ENCODE measurements around the gene TNNI2.
A peak's percentile ranks its signal among the peaks of the same experiment; 100 is the strongest.

TNNI2 gene

GRCh38 chr11:1834779-1835670, 3.8 kb upstream of the TNNI2 start, which contains the start of gene SYT8:
TSS of gene SYT8 (plus strand) at chr11:1834990. CDS start at chr11:1835106, 116 bp downstream.
- DNase-seq = no peak

GRCh38 chr11:1835671-1836010, 3.1 kb upstream of the TNNI2 start:
- DNase-seq = no peak

DNA sequence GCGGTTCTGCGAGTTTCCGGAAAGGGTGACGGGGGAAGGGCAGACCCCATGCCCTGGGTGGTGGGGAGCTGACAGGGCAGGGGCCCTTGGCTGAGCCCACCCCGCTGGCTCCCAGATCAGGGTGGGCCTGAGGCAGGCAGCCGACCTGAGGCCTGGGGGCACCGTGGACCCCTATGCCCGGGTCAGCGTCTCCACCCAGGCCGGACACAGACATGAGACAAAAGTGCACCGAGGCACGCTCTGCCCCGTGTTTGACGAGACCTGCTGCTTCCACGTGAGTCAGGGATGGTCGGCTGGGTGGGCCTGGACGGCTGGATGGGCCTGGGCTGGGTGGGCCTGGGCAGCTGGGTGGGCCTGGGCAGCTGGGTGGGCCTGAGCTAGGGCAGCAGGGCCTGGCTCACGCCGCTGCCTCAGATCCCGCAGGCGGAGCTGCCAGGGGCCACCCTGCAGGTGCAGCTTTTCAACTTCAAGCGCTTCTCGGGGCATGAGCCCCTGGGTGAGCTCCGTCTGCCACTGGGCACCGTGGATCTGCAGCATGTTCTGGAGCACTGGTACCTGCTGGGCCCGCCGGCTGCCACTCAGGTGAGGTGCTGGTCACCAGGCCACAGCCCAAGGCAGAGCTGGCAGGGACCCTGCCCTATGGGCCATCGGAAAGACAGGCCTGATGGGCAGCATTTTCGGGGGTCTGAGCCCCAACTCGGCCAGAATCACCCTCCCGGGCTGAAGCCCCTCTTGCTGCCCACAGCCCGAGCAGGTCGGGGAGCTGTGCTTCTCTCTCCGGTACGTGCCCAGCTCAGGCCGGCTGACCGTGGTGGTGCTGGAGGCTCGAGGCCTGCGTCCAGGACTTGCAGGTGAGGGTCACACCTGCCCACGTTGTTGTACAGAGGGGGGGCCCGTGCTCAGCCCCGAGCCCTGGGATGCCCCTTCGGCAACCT, 2.5 kb upstream of the TNNI2 start:
- no peak for DNase-seq

GRCh38 chr11:1837171-1838076, 1.4 kb upstream of the TNNI2 start:
- peak; percentile 55 for DNase-seq

- DNase-seq = no peak
Measured at GRCh38 chr11:1838077-1838425, 730 bp upstream of the TNNI2 start.

GRCh38 chr11:1839204-1839923, 583 bp downstream of the TNNI2 start:
- DNase-seq = no peak

- DNase-seq = peak; percentile 27
Measured at GRCh38 chr11:1839924-1840779, 1.4 kb downstream of the TNNI2 start.

- no peak for DNase-seq
Measured at GRCh38 chr11:1840780-1841480, 2.1 kb downstream of the TNNI2 start.

DNA sequence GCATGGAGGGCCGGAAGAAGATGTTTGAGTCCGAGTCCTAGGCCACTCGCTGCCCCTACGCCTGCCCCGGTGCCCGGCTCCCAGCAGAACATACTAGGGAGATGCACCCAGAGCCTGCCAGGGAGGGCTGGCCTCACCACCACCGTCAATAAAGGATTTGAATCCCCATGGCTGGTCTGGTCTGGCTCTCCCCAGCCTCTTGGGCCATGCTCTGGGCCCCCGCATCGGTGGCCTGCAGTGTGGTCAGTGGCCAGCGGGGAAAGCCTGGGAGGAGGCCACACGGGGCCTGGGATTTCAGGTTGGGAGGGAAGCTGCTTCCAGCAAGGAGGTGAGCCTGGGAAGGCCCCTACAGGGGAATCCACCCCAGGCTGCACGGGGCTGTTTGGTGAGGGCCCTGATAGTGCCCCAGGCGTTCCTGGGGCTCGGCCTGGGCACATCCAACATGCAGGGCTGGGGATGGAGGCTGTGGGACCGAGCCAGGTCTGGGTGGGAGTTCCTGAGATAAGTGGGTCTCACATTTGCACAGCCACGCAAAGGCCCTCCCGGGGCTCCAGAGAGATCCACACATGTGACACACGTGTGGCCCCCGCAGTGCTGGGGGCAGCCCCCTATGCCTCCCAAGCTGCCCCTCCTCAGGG, 2.8 kb downstream of the TNNI2 start:
- DNase-seq = no peak

GRCh38 chr11:1842149-1843097, 3.6 kb downstream of the TNNI2 start:
- no peak for DNase-seq

DNA sequence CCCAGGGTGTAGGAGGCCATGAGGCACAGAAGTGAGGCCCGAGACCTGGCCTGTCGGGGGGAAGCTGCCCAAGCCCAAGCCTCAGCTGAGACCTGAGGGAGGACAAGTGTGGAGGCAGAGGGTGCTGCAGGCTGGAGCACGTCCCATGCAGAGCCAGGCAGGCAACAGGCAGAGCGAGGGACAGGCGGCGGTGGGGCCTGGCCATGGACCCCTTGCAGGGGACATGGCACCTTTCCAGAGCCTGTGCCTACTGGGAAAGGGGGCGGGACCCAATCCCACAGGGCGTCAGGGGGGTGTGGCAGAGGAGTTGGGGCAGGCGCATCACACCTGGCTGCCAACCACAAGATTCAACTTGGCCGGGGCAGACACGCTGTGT, 4.3 kb downstream of the TNNI2 start:
- DNase-seq = no peak

GRCh38 chr11:1843796-1844195, 5.0 kb downstream of the TNNI2 start:
- DNase-seq = no peak

DNA sequence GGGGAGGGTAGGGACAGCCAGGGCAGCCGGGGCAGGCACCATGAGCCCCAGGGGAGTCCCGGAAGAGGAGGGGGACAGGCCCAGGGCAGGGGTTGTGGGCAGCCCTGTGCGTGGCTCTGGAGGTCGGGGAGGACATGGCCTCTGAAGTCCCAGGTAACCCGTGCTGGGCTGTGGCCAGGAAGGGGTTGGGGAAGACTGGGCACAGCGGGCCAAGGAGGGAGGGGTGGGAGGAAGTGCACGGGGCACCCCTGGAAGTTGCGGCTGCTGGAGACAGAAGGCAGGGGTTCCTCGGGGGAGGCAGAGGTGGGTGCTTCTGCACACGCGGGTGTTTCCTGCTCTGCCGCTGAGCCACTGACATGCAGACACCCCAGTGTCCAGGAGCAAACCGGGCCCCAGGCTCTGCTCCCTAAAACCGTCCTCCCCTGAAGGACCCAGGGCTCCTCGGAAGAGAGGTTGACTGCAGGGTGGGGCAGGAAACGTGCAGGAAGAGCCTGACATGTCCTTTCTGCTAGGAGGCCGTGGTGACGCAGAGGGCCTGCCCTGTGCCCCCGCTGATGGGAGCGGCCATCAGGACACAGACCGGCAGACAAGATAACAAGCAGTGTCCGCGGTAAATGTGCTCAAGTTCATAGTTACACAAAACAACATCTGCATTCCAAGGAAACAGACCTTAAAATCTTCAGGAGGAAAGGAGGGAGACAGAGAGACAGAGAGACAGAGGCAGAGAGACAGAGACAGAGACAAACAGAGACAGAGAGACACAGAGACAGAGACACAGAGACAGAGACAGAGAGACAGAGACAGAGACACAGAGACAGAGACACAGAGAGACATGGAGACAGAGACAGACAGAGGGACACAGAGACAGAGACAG, 5.7 kb downstream of the TNNI2 start:
- DNase-seq = no peak

GRCh38 chr11:1845095-1845429, 6.3 kb downstream of the TNNI2 start:
- no peak for DNase-seq

DNA sequence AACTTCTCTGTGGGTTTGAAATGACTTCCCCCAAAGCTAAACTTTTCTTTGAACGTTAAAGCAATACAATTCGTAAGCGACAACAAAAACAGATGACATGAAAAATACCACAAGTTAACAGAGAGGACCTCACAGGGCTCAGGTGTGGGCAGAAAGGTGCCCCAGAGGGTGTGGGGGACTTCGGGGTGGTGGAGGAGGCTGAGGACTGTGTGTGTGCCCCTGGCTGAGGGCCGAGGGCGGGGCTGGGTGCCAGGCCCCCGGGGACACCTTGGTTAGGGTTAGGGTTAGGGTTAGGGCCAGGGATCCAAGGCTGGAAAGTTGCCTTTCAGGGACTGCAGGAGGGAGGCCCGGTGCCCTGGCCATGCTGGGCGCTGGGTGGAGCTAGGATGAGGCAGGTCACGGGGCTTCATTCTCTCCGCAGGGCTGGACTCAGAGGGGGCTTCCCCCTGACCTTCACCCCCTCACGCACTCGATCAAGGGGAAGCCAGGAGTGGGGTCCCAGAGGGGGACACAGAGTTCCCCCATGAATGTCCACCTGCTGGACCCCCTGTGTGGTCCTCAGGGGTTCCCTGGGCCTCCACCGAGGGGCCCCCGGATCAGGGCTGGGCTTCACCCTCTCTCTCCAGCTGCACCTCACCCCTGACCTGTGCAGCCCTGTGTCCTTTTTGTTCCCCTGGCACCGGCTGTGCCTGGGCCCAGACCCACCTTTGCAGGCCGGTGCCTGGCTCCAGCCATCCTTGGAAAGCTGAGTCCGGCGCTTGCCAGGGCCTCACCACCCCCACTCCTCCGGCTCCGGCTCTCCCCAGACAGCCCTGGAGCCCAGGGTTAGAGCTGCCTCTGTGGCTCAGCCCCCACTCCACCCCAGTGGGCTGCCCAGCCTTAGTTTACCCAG, 7.0 kb downstream of the TNNI2 start:
- no peak for DNase-seq

- no peak for DNase-seq
Measured at GRCh38 chr11:1846453-1846932, 7.7 kb downstream of the TNNI2 start.
